Transverse colon (tissue), 4 donors: ENCODE results near the gene XYLB. TPM values are rescaled to one million over a fixed set of nuclear protein-coding genes. Genes with fewer than 3 reads are reported as not detected.

Experiments
- DNase-seq: peaks from one replicate; pipeline ENCODE4 v3.0.0-alpha.2; 2019
- H3K27ac ChIP-seq, 4 donors: fragments of 200-600 bp; sonication (generic); 2 replicates each; pipeline ENCODE4 v1.5.1; 2016 to 2018; ENCODE audit warnings: inconsistent platforms in 4 of 4
- H3K27me3 ChIP-seq: fragments of 200-600 bp; sonication (generic); 2 replicates; pipeline ENCODE4 v1.5.1; 2017; ENCODE audit warnings: inconsistent platforms
- H3K36me3 ChIP-seq, 4 donors: fragments of 200-600 bp; sonication (generic); 2 replicates each; pipeline ENCODE4 v1.5.1; 2017 to 2019; ENCODE audit warnings: inconsistent platforms in 4 of 4
- H3K4me1 ChIP-seq, 4 donors: fragments of 200-600 bp; sonication (generic); 2 replicates each; pipeline ENCODE4 v1.5.1; 2017 to 2020; ENCODE audit warnings: inconsistent platforms in 4 of 4
- H3K4me3 ChIP-seq, 4 donors: fragments of 200-600 bp; sonication (generic); 1 replicate in 1 of 4; 2 replicates in 3 of 4; pipeline versions ENCODE4 v1.5.1 to v1.6.1; 2017 to 2019; ENCODE audit warnings: inconsistent platforms in 4 of 4
- H3K9me3 ChIP-seq, 2 donors: fragments of 200-600 bp; sonication (generic); 2 replicates each; pipeline ENCODE4 v1.5.1; 2017 to 2019; ENCODE audit warnings: inconsistent platforms in 2 of 2
- CTCF ChIP-seq, 5 experiments: fragments of 200-600 bp in 3 of 5; fragments of 450-650 bp in 2 of 5; sonication (generic) in 3 of 5; IDR thresholded peaks; 1 replicate in 2 of 5; 2 replicates in 3 of 5; pipeline ENCODE4 v1.5.1; 2016 to 2017; ENCODE audit warnings: antibody characterized with exemption in 5 of 5, inconsistent platforms in 3 of 5, mild to moderate bottlenecking in 2 of 5, moderate library complexity in 1 of 5
- EP300 ChIP-seq: sonication (generic); formaldehyde crosslinking; IDR thresholded peaks from one replicate; pipeline ENCODE4 v1.6.1; 2017; ENCODE audit warnings: antibody characterized with exemption, low read depth
- POLR2A ChIP-seq: fragments of 450-650 bp; IDR thresholded peaks from one replicate; pipeline ENCODE4 v1.6.1; 2016; ENCODE audit warnings: antibody characterized with exemption, mild to moderate bottlenecking, moderate library complexity
- POLR2AphosphoS5 ChIP-seq, 3 donors: sonication (generic); formaldehyde crosslinking; IDR thresholded peaks; one replicate each; pipeline ENCODE4 v1.6.1; 2016; ENCODE audit warnings: antibody characterized with exemption in 3 of 3
- WGBS, 2 donors: methylation state at CpG; one replicate each; pipeline ENCODE4 v1.1.5; 2018; ENCODE audit warnings: low coverage in 1 of 2; 5-methylcytosine and 5-hydroxymethylcytosine counted together
- in situ Hi-C, 4 donors: fragments of 200-750 bp; cut with MboI; loops; one replicate each; pipeline versions ENCODE4 v1.15.0 to v1.15.1; 2017; ENCODE audit warnings: low sequenced_read_pairs in 3 of 4, low pct_ligation_motif_present in 1 of 4, low pct_unique_long_range_greater_than_20kb in 1 of 4
- intact Hi-C: fragments of 100-400 bp; cut with DNase I; formaldehyde crosslinking; loops from one replicate; pipeline ENCODE4 v1.15.1; 2023; ENCODE audit warnings: low total_unique reads
- total RNA-seq, 4 donors: library from RNA; depleted of rRNA; stranded (reverse); fragments of >200 nt; gene quantifications; one replicate each; pipeline ENCODE4 v1.1.0, GENCODE V29; 2016

XYLB gene
- total RNA-seq, 4 donors from 2014 or later: 13.5 to 18.7 (median 15.1) TPM

- H3K36me3 ChIP-seq: no peaks in the 10 kb centered on the region
- DNase-seq: no peak
- intact Hi-C loops: no loop called here
- TF ChIP-seq EP300: no peak
- no peak for TF ChIP-seq POLR2AphosphoS5 (IDR thresholded peaks at IDR 0.05)
- no peak for TF ChIP-seq CTCF (IDR thresholded peaks at IDR 0.05)
- H3K27me3 ChIP-seq: no peaks in the 10 kb centered on the region
- no peaks in the 10 kb centered on the region for H3K4me1 ChIP-seq
- H3K9me3 ChIP-seq: no peaks in the 10 kb centered on the region
- H3K27ac ChIP-seq: no peak overlapping the region
- 54 to 74% methylated on average over 2 of the region's 2 CpGs for WGBS, 2 donors
- in situ Hi-C loops: no loop called here
- H3K4me3 ChIP-seq: no peak overlapping the region
These were observed 34.6 kb upstream of the XYLB start for GRCh38 chr3:38311941-38312340.

GRCh38 chr3:38312356-38312755 is 34.2 kb upstream of the XYLB start:
- no peak overlapping the region for H3K27ac ChIP-seq
- no peaks in the 10 kb centered on the region for H3K4me1 ChIP-seq
- in situ Hi-C loops: no loop called here
- no peaks in the 10 kb centered on the region for H3K9me3 ChIP-seq
- H3K4me3 ChIP-seq: no peak overlapping the region
- 57 to 84% methylated on average over 1 to 3 of the region's 3 CpGs for WGBS, 2 donors
- H3K36me3 ChIP-seq: no peaks in the 10 kb centered on the region
- intact Hi-C loops: no loop called here
- DNase-seq: no peak
- H3K27me3 ChIP-seq: no peaks in the 10 kb centered on the region
- TF ChIP-seq POLR2A (no peak), EP300 (no peak), POLR2AphosphoS5 (IDR thresholded peaks at IDR 0.05) (no peak), CTCF (IDR thresholded peaks at IDR 0.05) (no peak)

- Histone ChIP-seq H3K4me3 (no peak overlapping the region), H3K4me1 (no peaks in the 10 kb centered on the region), H3K9me3 (no peaks in the 10 kb centered on the region), H3K27me3 (no peaks in the 10 kb centered on the region), H3K27ac (no peak overlapping the region), H3K36me3 (no peaks in the 10 kb centered on the region)
- WGBS, 2 donors: 82 to 95% methylated on average over 4 to 5 of the region's 5 CpGs
- TF ChIP-seq CTCF (IDR thresholded peaks at IDR 0.05): no peak
- TF ChIP-seq POLR2A: no peak
- TF ChIP-seq EP300: no peak
- no peak for TF ChIP-seq POLR2AphosphoS5 (IDR thresholded peaks at IDR 0.05)
- intact Hi-C loops (no loop called here), in situ Hi-C loops (no loop called here)
- no peak for DNase-seq
These were observed 33.3 kb upstream of the XYLB start for GRCh38 chr3:38313263-38313662.

GRCh38 chr3:38313695-38314094 is 32.9 kb upstream of the XYLB start:
- H3K9me3 ChIP-seq: no peaks in the 10 kb centered on the region
- no peak for TF ChIP-seq CTCF (IDR thresholded peaks at IDR 0.05)
- TF ChIP-seq POLR2A: no peak
- no peak for DNase-seq
- in situ Hi-C loops: no loop called here
- H3K4me3 ChIP-seq: no peak overlapping the region
- H3K36me3 ChIP-seq: no peaks in the 10 kb centered on the region
- H3K4me1 ChIP-seq: no peaks in the 10 kb centered on the region
- WGBS, 2 donors: 50 to 73% methylated on average over 2 to 11 of the region's 11 CpGs
- intact Hi-C loops: no loop called here
- H3K27ac ChIP-seq: no peak overlapping the region
- H3K27me3 ChIP-seq: no peaks in the 10 kb centered on the region
